K562 (cell line): ENCODE data around the gene FTSJ1. TPM values are rescaled to one million over a fixed set of nuclear protein-coding genes. Genes with fewer than 3 reads are reported as not detected.
A peak's percentile ranks its signal among the peaks of the same experiment; 100 is the strongest.

ENCODE experiments used
- ATAC-seq: fragments of 200-7000 bp; cut with Tn5 transposase; 3 replicates; pipeline ENCODE4 v1.9.1; 2020; ENCODE audit warnings: moderate library complexity
- BruUV-seq: library from RNA; stranded (reverse); fragments of 400-500 nt; replicated peaks from 2 replicates; lab custom pipeline; 2021; lab: Mats Ljungman, UMichigan
- CTCF ChIA-PET: fragments of 300-600 bp; formaldehyde crosslinking; extraction: SDS; loops from one replicate; lab custom pipeline; 2021; ENCODE audit warnings: low intra/inter-chr PET ratio; lab: Yijun Ruan, JAX
- POLR2A ChIA-PET: fragments of 300-600, 350-650 bp; sonication (Branson Sonifier 250); formaldehyde crosslinking; extraction: SDS; loops from one replicate; lab custom pipeline; 2021; ENCODE audit warnings: antibody characterized with exemption, inconsistent platforms; lab: Yijun Ruan, JAX
- DNase-seq, 4 experiments: peaks; one replicate each; pipeline versions ENCODE4 v3.0.0 to v3.0.0-alpha.2; 2011 to 2018; ENCODE audit warnings: low spot score in 3 of 4, mixed read lengths in 3 of 4; ENCODE audit errors: extremely low read depth in 1 of 4
- FAIRE-seq: peaks from 2 replicates; lab custom pipeline; 2011; peaks lifted over from hg19 to GRCh38; lab: Jason Lieb, UNC
- H2AFZ ChIP-seq: 2 replicates; pipeline ENCODE4 v1.6.0; 2011; ENCODE audit warnings: low read depth, low read length, control low read depth, inconsistent platforms
- H3K27ac ChIP-seq: fragments of 200-600 bp; 3 replicates; pipeline ENCODE4 v1.8.0; 2011; ENCODE audit warnings: low read depth, mild to moderate bottlenecking, control low read depth, inconsistent platforms, low read length, moderate library complexity, mixed read lengths; ENCODE audit errors: extremely low read depth
- H3K27me3 ChIP-seq, 2 experiments: fragments of 300-600 bp in 1 of 2; 2 replicates in 1 of 2; 3 replicates in 1 of 2; pipeline versions ENCODE4 v1.6.0 to v1.8.0; 2011; ENCODE audit warnings: inconsistent platforms in 2 of 2, low read length in 2 of 2, mild to moderate bottlenecking in 1 of 2, mixed read lengths in 1 of 2, moderate library complexity in 1 of 2; ENCODE audit not compliant: control insufficient read depth in 2 of 2, insufficient read depth in 2 of 2
- H3K36me3 ChIP-seq: fragments of 300-600 bp; 3 replicates; pipeline ENCODE4 v1.8.0; 2011; ENCODE audit warnings: mild to moderate bottlenecking, low read length, inconsistent platforms; ENCODE audit not compliant: control insufficient read depth, insufficient read depth
- H3K4me1 ChIP-seq, 2 experiments: fragments of 200-600 bp in 1 of 2; replicated peaks in 1 of 2; 2 replicates in 1 of 2; 3 replicates in 1 of 2; pipeline versions ENCODE4 v1.5.1 to v1.8.0; 2011; ENCODE audit warnings: inconsistent platforms in 2 of 2, low read length in 2 of 2, mild to moderate bottlenecking in 1 of 2, mixed read lengths in 1 of 2, moderate library complexity in 1 of 2; ENCODE audit not compliant: control insufficient read depth in 2 of 2, insufficient read depth in 2 of 2
- H3K4me2 ChIP-seq: 2 replicates; pipeline ENCODE4 v1.6.1; 2011; ENCODE audit warnings: low read length, control low read depth, inconsistent platforms, mixed read lengths; ENCODE audit not compliant: insufficient read depth
- H3K4me3 ChIP-seq: fragments of 200-600 bp; sonication (generic), shearing (Covaris generic); 2 replicates; pipeline ENCODE4 v1.5.1; 2016; ENCODE audit warnings: control low read depth, inconsistent platforms
- H3K79me2 ChIP-seq: fragments of 200-600 bp; 3 replicates; pipeline ENCODE4 v1.8.0; 2011; ENCODE audit warnings: low read length, inconsistent platforms; ENCODE audit not compliant: control insufficient read depth, insufficient read depth
- H3K9ac ChIP-seq, 2 experiments: 2 replicates each; pipeline versions ENCODE4 v1.6.0 to v1.6.1; 2011; ENCODE audit warnings: low read depth in 2 of 2, low read length in 2 of 2, control low read depth in 1 of 2, inconsistent platforms in 1 of 2, mild to moderate bottlenecking in 1 of 2, mixed read lengths in 1 of 2; ENCODE audit not compliant: insufficient read depth in 1 of 2
- H3K9me1 ChIP-seq: one replicate; pipeline ENCODE4 v1.6.0; 2011; ENCODE audit warnings: inconsistent platforms, mild to moderate bottlenecking, low read length, moderate library complexity; ENCODE audit not compliant: control insufficient read depth, insufficient read depth
- H3K9me3 ChIP-seq: replicated peaks from 2 replicates; pipeline ENCODE4 v1.5.1; 2011; ENCODE audit warnings: low read depth, low read length, inconsistent platforms; ENCODE audit not compliant: control insufficient read depth, insufficient read depth
- H4K20me1 ChIP-seq: replicated peaks from 2 replicates; pipeline ENCODE4 v1.6.1; 2011; ENCODE audit warnings: low read length, inconsistent platforms, mixed read lengths; ENCODE audit not compliant: control insufficient read depth, insufficient read depth
- CCAR2 ChIP-seq: fragments of 200-400 bp; formaldehyde crosslinking; IDR thresholded peaks from 2 replicates; pipeline ENCODE4 v1.6.1; 2017; ENCODE audit warnings: mild to moderate bottlenecking, low read depth, low read length
- CCNT2 ChIP-seq: IDR thresholded peaks from 2 replicates; pipeline ENCODE4 v1.6.1; 2011; ENCODE audit warnings: borderline replicate concordance, low read depth, mild to moderate bottlenecking, moderate library complexity, mixed read lengths, low read length; ENCODE audit not compliant: insufficient read length; ENCODE audit errors: extremely low read depth
- FOS ChIP-seq: IDR thresholded peaks from 3 replicates; pipeline ENCODE4 v1.6.1; 2011; ENCODE audit not compliant: insufficient read length; ENCODE audit errors: extremely low read depth
- JUND ChIP-seq, 2 experiments: IDR thresholded peaks; 2 replicates in 1 of 2; 3 replicates in 1 of 2; pipeline ENCODE4 v1.6.1; 2011; ENCODE audit warnings: borderline replicate concordance in 2 of 2, low read depth in 2 of 2, low read length in 2 of 2, improper control_type of control experiment in 1 of 2, missing biosample characterization in 1 of 2, missing genetic modification characterization in 1 of 2, missing genetic modification reagents in 1 of 2
- KLF6 ChIP-seq: fragments of 250-450 bp; sonication (Bioruptor Pico); IDR thresholded peaks from 2 replicates; pipeline ENCODE4 v1.4.0; 2020; ENCODE audit warnings: mild to moderate bottlenecking, moderate library complexity, borderline replicate concordance
- PHB ChIP-seq: fragments of 250-450 bp; sonication (Bioruptor Pico); IDR thresholded peaks from 2 replicates; pipeline ENCODE4 v1.5.0; 2021
- POLR3G ChIP-seq: IDR thresholded peaks from 2 replicates; pipeline ENCODE4 v1.6.1; 2011; ENCODE audit not compliant: insufficient read length, insufficient replicate concordance; ENCODE audit errors: extremely low read depth
- RBM25 ChIP-seq: fragments of 200-400 bp; formaldehyde crosslinking; IDR thresholded peaks from 2 replicates; pipeline ENCODE4 v1.6.1; 2018; ENCODE audit warnings: low read length, low read depth, moderate library complexity; ENCODE audit not compliant: severe bottlenecking
- SETDB1 ChIP-seq: IDR thresholded peaks from one replicate; pipeline ENCODE4 v1.6.1; 2012; ENCODE audit warnings: low read length, control low read depth, inconsistent platforms
- ZNF280A ChIP-seq: fragments of 450-650 bp; IDR thresholded peaks from 2 replicates; pipeline ENCODE4 v1.6.1; 2018; ENCODE audit warnings: mild to moderate bottlenecking, low read depth; ENCODE audit not compliant: partially characterized antibody
- WGBS: fragments of 100-300 bp; shearing (Covaris generic); methylation state at CpG from one replicate; pipeline ENCODE4 v1.1.6; 2016; ENCODE audit warnings: low coverage, mixed read lengths; ENCODE audit not compliant: insufficient coverage; ENCODE audit errors: missing lambda C conversion rate; 5-methylcytosine and 5-hydroxymethylcytosine counted together
- in situ Hi-C: fragments of 300-500 bp; cut with MboI; formaldehyde crosslinking; loops from 4 replicates; pipeline ENCODE4 v1.15.0; 2018; ENCODE audit warnings: inconsistent platforms, mixed read lengths
- intact Hi-C: fragments of 100-400 bp; cut with micrococcal nuclease; formaldehyde crosslinking; loops from 2 replicates; pipeline ENCODE4 v1.14.2; 2022
- polyA plus RNA-seq, 8 experiments: library from polyadenylated mRNA; depleted of rRNA in 4 of 8; stranded (reverse) in 5 of 8; unstranded in 3 of 8; fragments of >200 nt; fragmentation: Nextera tagmentation in 2 of 8; fragmentation: Illumina TruSeq in 1 of 8; extraction: Ambion mirVana in 2 of 8; extraction: Trizol in 1 of 8; gene quantifications; 2 replicates each; pipeline versions ENCODE4 v1.2.1 to v1.2.3, GENCODE V29; 2011 to 2014; ENCODE audit warnings: inconsistent platforms in 1 of 8, missing spikeins in 1 of 8
- total RNA-seq, 7 experiments: library from RNA; depleted of rRNA in 6 of 7; stranded (reverse); fragments of >200 nt in 6 of 7; fragmentation: Illumina TruSeq in 2 of 7; extraction: Trizol in 2 of 7; gene quantifications; 2 replicates each; pipeline versions ENCODE4 v1.2.1 to v1.2.3, GENCODE V29; 2011 to 2021; ENCODE audit warnings: low replicate concordance in 1 of 7

Gene FTSJ1
- total and polyA plus RNA-seq, 9 of the 15 experiments (the other 6 are each of a cell fraction or from before 2014, with no cell fraction given), result 12.2 to 95.6 (median 71.6) TPM

GRCh38 chrX:48478806-48479205, 2.8 kb downstream of the FTSJ1 start (continued):
- TF ChIP-seq JUND (IDR thresholded peaks at IDR 0.05; ENCODE audit: borderline replicate concordance, low read depth, low read length), result no peak
- TF ChIP-seq JUND (tag; IDR thresholded peaks at IDR 0.05; ENCODE audit: borderline replicate concordance, low read depth, low read length), result no peak
- no peak for TF ChIP-seq SETDB1
- TF ChIP-seq CCNT2, result no peak
- no peak for TF ChIP-seq ZNF280A
- TF ChIP-seq KLF6 (CRISPR knock-in tag), result no peak
- no peak for TF ChIP-seq POLR3G

- H2AFZ ChIP-seq, result no peak overlapping the region
- ChIA-PET POLR2A (interaction anchor here (0.9 kb wide), 1 partner anchor 11 kb away, joined by 3 read pairs; no protein-coding TSS in a partner anchor), CTCF (no interaction called here)
- no peak overlapping the region for H3K27ac ChIP-seq
- intact Hi-C loops, result no loop called here
- H3K4me1 ChIP-seq, result peaks cover 3 to 6% of the 10 kb centered on the region in 2 experiments; a peak in 4 of 5 replicates
- FAIRE-seq, result no peak
- DNase-seq, result no peak
- no peaks in the 10 kb centered on the region for H3K27me3 ChIP-seq
- H4K20me1 ChIP-seq, result no peaks in the 10 kb centered on the region
- in situ Hi-C loops, result loop anchor here (25.0 kb wide), 1 partner anchor 618 kb away; no protein-coding TSS in a partner anchor
- no peak overlapping the region for H3K4me2 ChIP-seq
- H3K9ac ChIP-seq, result no peak overlapping the region
- no TSS peak for BruUV-seq
- peaks cover 71% of the 10 kb centered on the region; the same call in 2 of the 3 replicates for H3K36me3 ChIP-seq
- H3K4me3 ChIP-seq, result no peak overlapping the region
- WGBS, result 90% methylated on average over 3 of the region's 3 CpGs
- peaks cover 42% of the 10 kb centered on the region for H3K79me2 ChIP-seq
- no peaks in the 10 kb centered on the region for H3K9me3 ChIP-seq
- no peak for ATAC-seq
- H3K9me1 ChIP-seq, result peaks cover 4% of the 10 kb centered on the region
- TF ChIP-seq PHB (CRISPR knock-in tag) (no peak), FOS (no peak), CCAR2 (no peak), RBM25 (peak; percentile 35)
Measured at GRCh38 chrX:48480142-48480541, 4.1 kb downstream of the FTSJ1 start.
